GM06990 (cell line): Measurements from ENCODE around the gene FHL3.

Experiments used
- DNase-seq: peaks from one replicate; pipeline ENCODE4 v3.0.0-alpha.2; 2011; ENCODE audit not compliant: insufficient read length; ENCODE audit errors: extremely low read depth
- H3K27me3 ChIP-seq: replicated peaks from 2 replicates; pipeline ENCODE4 v1.6.0; 2011; ENCODE audit warnings: low read length; ENCODE audit not compliant: control insufficient read depth, insufficient read depth
- H3K36me3 ChIP-seq: 2 replicates; pipeline ENCODE4 v1.5.1; 2011; ENCODE audit warnings: low read length; ENCODE audit not compliant: control insufficient read depth, insufficient read depth
- H3K4me3 ChIP-seq: replicated peaks from 2 replicates; pipeline ENCODE4 v1.5.1; 2011; ENCODE audit warnings: low read depth, mild to moderate bottlenecking, control low read depth, low read length
- TF ChIP-seq, protein P1 (sequence below): IDR thresholded peaks from 2 replicates; pipeline ENCODE4 v1.5.1; 2011; ENCODE audit warnings: low read length, control low read depth, mild to moderate bottlenecking, inconsistent platforms; ENCODE audit not compliant: insufficient read depth, poor library complexity, severe bottlenecking

The FHL3 gene

GRCh38 chr1:38044221-38045215 is 39.2 kb upstream of the FHL3 start:
- Histone ChIP-seq H3K27me3 (no peaks in the 10 kb centered on the region), H3K4me3 (peak overlapping the region; percentile 68), H3K36me3 (no peaks in the 10 kb centered on the region)
- TF ChIP-seq, protein P1, sequence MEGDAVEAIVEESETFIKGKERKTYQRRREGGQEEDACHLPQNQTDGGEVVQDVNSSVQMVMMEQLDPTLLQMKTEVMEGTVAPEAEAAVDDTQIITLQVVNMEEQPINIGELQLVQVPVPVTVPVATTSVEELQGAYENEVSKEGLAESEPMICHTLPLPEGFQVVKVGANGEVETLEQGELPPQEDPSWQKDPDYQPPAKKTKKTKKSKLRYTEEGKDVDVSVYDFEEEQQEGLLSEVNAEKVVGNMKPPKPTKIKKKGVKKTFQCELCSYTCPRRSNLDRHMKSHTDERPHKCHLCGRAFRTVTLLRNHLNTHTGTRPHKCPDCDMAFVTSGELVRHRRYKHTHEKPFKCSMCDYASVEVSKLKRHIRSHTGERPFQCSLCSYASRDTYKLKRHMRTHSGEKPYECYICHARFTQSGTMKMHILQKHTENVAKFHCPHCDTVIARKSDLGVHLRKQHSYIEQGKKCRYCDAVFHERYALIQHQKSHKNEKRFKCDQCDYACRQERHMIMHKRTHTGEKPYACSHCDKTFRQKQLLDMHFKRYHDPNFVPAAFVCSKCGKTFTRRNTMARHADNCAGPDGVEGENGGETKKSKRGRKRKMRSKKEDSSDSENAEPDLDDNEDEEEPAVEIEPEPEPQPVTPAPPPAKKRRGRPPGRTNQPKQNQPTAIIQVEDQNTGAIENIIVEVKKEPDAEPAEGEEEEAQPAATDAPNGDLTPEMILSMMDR, result no peak
- DNase-seq, result no peak

GRCh38 chr1:38043036-38043747 is 37.9 kb upstream of the FHL3 start:
- no peak for DNase-seq
- no peaks in the 10 kb centered on the region for H3K27me3 ChIP-seq
- H3K36me3 ChIP-seq, result no peaks in the 10 kb centered on the region
- TF ChIP-seq, protein P1, result no peak
- H3K4me3 ChIP-seq, result no peak overlapping the region; the same call in 1 of the 2 replicates

GRCh38 chr1:38041936-38042834 is 36.9 kb upstream of the FHL3 start:
- no peaks in the 10 kb centered on the region for H3K36me3 ChIP-seq
- H3K27me3 ChIP-seq, result no peaks in the 10 kb centered on the region
- no peak for DNase-seq
- no peak overlapping the region for H3K4me3 ChIP-seq
- TF ChIP-seq, protein P1, result no peak

GRCh38 chr1:38039331-38040088 is 34.2 kb upstream of the FHL3 start:
- no peak for DNase-seq
- Histone ChIP-seq H3K36me3 (no peaks in the 10 kb centered on the region), H3K27me3 (no peaks in the 10 kb centered on the region), H3K4me3 (no peak overlapping the region)
- TF ChIP-seq, protein P1, result no peak

- H3K4me3 ChIP-seq, result no peak overlapping the region
- H3K27me3 ChIP-seq, result no peaks in the 10 kb centered on the region
- no peak for DNase-seq
- H3K36me3 ChIP-seq, result no peaks in the 10 kb centered on the region
- TF ChIP-seq, protein P1, result no peak
Observed at GRCh38 chr1:38038861-38039260, 33.5 kb upstream of the FHL3 start.
